NCI-H82 (cell line): ENCODE measurements around the gene CALHM1.
A peak's percentile ranks its signal among the peaks of the same experiment; 100 is the strongest.
"Not testable (repeated sequence)": the region's sequence is repeated elsewhere in the genome, so short reads cannot be mapped to it uniquely, and the experiment has no call there.

Experiments
- DNase-seq: peaks from one replicate; lab custom pipeline; 2025; lab: John Stamatoyannopoulos, UW

CALHM1 gene

GRCh38 chr10:103486635-103487409 is 28.1 kb upstream of the CALHM1 start:
- DNase-seq, result not testable (repeated sequence)

- peak; percentile 81 for DNase-seq
These were observed 23.4 kb upstream of the CALHM1 start for GRCh38 chr10:103481974-103482531.

GRCh38 chr10:103480521-103480920 is 21.8 kb upstream of the CALHM1 start:
- DNase-seq, result no peak

GRCh38 chr10:103479135-103479534 is 20.4 kb upstream of the CALHM1 start, which contains the start of gene CALHM3:
Gene CALHM3 (minus strand): TSS chr10:103479240. CDS start chr10:103479032, 208 bp downstream.
- DNase-seq, result no peak

GRCh38 chr10:103478671-103479070 is 20.0 kb upstream of the CALHM1 start:
- no peak for DNase-seq

- DNase-seq, result peak; percentile 22
These were observed 17.5 kb upstream of the CALHM1 start for GRCh38 chr10:103476046-103476768.

- DNase-seq, result no peak
These were observed 16.7 kb upstream of the CALHM1 start for GRCh38 chr10:103475437-103475836.

GRCh38 chr10:103474077-103474476 is 15.4 kb upstream of the CALHM1 start:
- no peak for DNase-seq

GRCh38 chr10:103473261-103473671 is 14.6 kb upstream of the CALHM1 start:
- no peak for DNase-seq

- no peak for DNase-seq
These were observed 13.3 kb upstream of the CALHM1 start for GRCh38 chr10:103472005-103472404.

- DNase-seq, result no peak
These were observed 12.3 kb upstream of the CALHM1 start for GRCh38 chr10:103470761-103471653.

- DNase-seq, result no peak
These were observed 10.5 kb upstream of the CALHM1 start for GRCh38 chr10:103469201-103469600.

- no peak for DNase-seq
These were observed 8.7 kb upstream of the CALHM1 start for GRCh38 chr10:103467406-103467805.

GRCh38 chr10:103466734-103467133 is 8.0 kb upstream of the CALHM1 start:
- no peak for DNase-seq

- no peak for DNase-seq
These were observed 6.9 kb upstream of the CALHM1 start for GRCh38 chr10:103465411-103466179.

- DNase-seq, result no peak
These were observed 4.8 kb upstream of the CALHM1 start for GRCh38 chr10:103463499-103463898.

- no peak for DNase-seq
These were observed 915 bp upstream of the CALHM1 start for GRCh38 chr10:103459615-103460014.

GRCh38 chr10:103457896-103458583 is 660 bp downstream of the CALHM1 start:
- no peak for DNase-seq

GRCh38 chr10:103457176-103457712 is 1.5 kb downstream of the CALHM1 start:
- no peak for DNase-seq

GRCh38 chr10:103456074-103456660 is 2.5 kb downstream of the CALHM1 start:
- no peak for DNase-seq
